Liver (tissue), 9 donors: ENCODE data around the gene PIK3R5. TPM values are rescaled to one million over a fixed set of nuclear protein-coding genes. Genes with fewer than 3 reads are reported as not detected.

Source experiments
- DNase-seq: peaks from one replicate; pipeline ENCODE4 v3.0.0-alpha.2; 2017; ENCODE audit warnings: low spot score
- H3K27ac ChIP-seq, 2 donors: one replicate each; pipeline ENCODE4 v1.7.0; 2013; ENCODE audit warnings: inconsistent platforms in 2 of 2, low read length in 2 of 2, control low read depth in 1 of 2, low read depth in 1 of 2, mild to moderate bottlenecking in 1 of 2
- H3K27me3 ChIP-seq, 4 donors: one replicate each; pipeline versions ENCODE4 v1.6.1 to v1.7.0; 2013; ENCODE audit warnings: low read length in 3 of 4, inconsistent platforms in 1 of 4, mild to moderate bottlenecking in 1 of 4, moderate library complexity in 1 of 4; ENCODE audit not compliant: control insufficient read depth in 4 of 4, insufficient read depth in 4 of 4
- H3K36me3 ChIP-seq, 4 donors: one replicate each; pipeline versions ENCODE4 v1.6.1 to v1.7.0; 2013; ENCODE audit warnings: low read length in 3 of 4, mild to moderate bottlenecking in 3 of 4, low read depth in 1 of 4, moderate library complexity in 1 of 4; ENCODE audit not compliant: control insufficient read depth in 4 of 4, insufficient read depth in 3 of 4
- H3K4me1 ChIP-seq, 4 donors: one replicate each; pipeline versions ENCODE4 v1.6.1 to v1.7.0; 2013; ENCODE audit warnings: low read length in 3 of 4, mild to moderate bottlenecking in 3 of 4, moderate library complexity in 1 of 4; ENCODE audit not compliant: control insufficient read depth in 4 of 4, insufficient read depth in 4 of 4
- H3K4me3 ChIP-seq, 3 donors: one replicate each; pipeline versions ENCODE4 v1.6.1 to v1.7.0; 2013; ENCODE audit warnings: low read length in 3 of 3, control low read depth in 1 of 3, low read depth in 1 of 3, mild to moderate bottlenecking in 1 of 3
- H3K9ac ChIP-seq, 2 donors: one replicate each; pipeline ENCODE4 v1.7.0; 2013; ENCODE audit warnings: low read length in 2 of 2, mild to moderate bottlenecking in 2 of 2, moderate library complexity in 2 of 2, control low read depth in 1 of 2, low read depth in 1 of 2
- H3K9me3 ChIP-seq, 4 donors: one replicate each; pipeline versions ENCODE4 v1.6.1 to v1.7.0; 2013; ENCODE audit warnings: low read length in 3 of 4; ENCODE audit not compliant: control insufficient read depth in 4 of 4
- ATF3 ChIP-seq: IDR thresholded peaks from 2 replicates; pipeline ENCODE4 v1.6.1; 2016; ENCODE audit warnings: antibody characterized with exemption
- EGR1 ChIP-seq, 2 donors: IDR thresholded peaks; 2 replicates each; pipeline ENCODE4 v1.6.1; 2016 to 2018; ENCODE audit warnings: antibody characterized with exemption in 2 of 2, low read depth in 2 of 2
- FOXA1 ChIP-seq: IDR thresholded peaks from 2 replicates; pipeline ENCODE4 v1.6.1; 2016; ENCODE audit warnings: antibody characterized with exemption
- FOXA2 ChIP-seq: IDR thresholded peaks from 2 replicates; pipeline ENCODE4 v1.6.1; 2016; ENCODE audit warnings: antibody characterized with exemption
- GABPA ChIP-seq, 2 donors: IDR thresholded peaks in 1 of 2; conservative IDR thresholded peaks in 1 of 2; 2 replicates each; pipeline ENCODE4 v1.6.1; 2016; ENCODE audit warnings: antibody characterized with exemption in 2 of 2, mild to moderate bottlenecking in 1 of 2, moderate library complexity in 1 of 2
- HNF4A ChIP-seq, 2 donors: conservative IDR thresholded peaks; 2 replicates each; pipeline ENCODE4 v1.6.1; 2016; ENCODE audit warnings: antibody characterized with exemption in 2 of 2, mild to moderate bottlenecking in 2 of 2
- HNF4G ChIP-seq: IDR thresholded peaks from 2 replicates; pipeline ENCODE4 v1.6.1; 2016; ENCODE audit warnings: antibody characterized with exemption
- JUND ChIP-seq, 2 donors: IDR thresholded peaks; 2 replicates each; pipeline ENCODE4 v1.6.1; 2016; ENCODE audit warnings: antibody characterized with exemption in 2 of 2
- MAX ChIP-seq: IDR thresholded peaks from 2 replicates; pipeline ENCODE4 v1.6.1; 2016; ENCODE audit warnings: antibody characterized with exemption
- NR2F2 ChIP-seq: IDR thresholded peaks from 2 replicates; pipeline ENCODE4 v1.6.1; 2016; ENCODE audit warnings: antibody characterized with exemption
- RAD21 ChIP-seq, 2 donors: IDR thresholded peaks; 2 replicates each; pipeline ENCODE4 v1.6.1; 2016; ENCODE audit warnings: antibody characterized with exemption in 2 of 2, mild to moderate bottlenecking in 2 of 2
- RXRA ChIP-seq, 2 donors: IDR thresholded peaks; 2 replicates each; pipeline ENCODE4 v1.6.1; 2017 to 2018; ENCODE audit warnings: antibody characterized with exemption in 2 of 2, mild to moderate bottlenecking in 1 of 2
- SP1 ChIP-seq: IDR thresholded peaks from 2 replicates; pipeline ENCODE4 v1.6.1; 2018; ENCODE audit warnings: antibody characterized with exemption, mild to moderate bottlenecking
- TAF1 ChIP-seq: conservative IDR thresholded peaks from 2 replicates; pipeline ENCODE4 v1.6.1; 2016; ENCODE audit warnings: antibody characterized with exemption, mild to moderate bottlenecking
- YY1 ChIP-seq: IDR thresholded peaks from 2 replicates; pipeline ENCODE4 v1.6.1; 2016; ENCODE audit warnings: antibody characterized with exemption, mild to moderate bottlenecking
- WGBS: extraction: QIAGEN DNeasy Blood & Tissue Kit; methylation state at CpG from one replicate; pipeline ENCODE4 v1.1.7; 2013; 5-methylcytosine and 5-hydroxymethylcytosine counted together
- polyA plus RNA-seq, 2 donors: library from polyadenylated mRNA; stranded (reverse) in 1 of 2; unstranded in 1 of 2; fragments of 200-250 nt in 1 of 2; fragments of >200 nt in 1 of 2; fragmentation: Nextera tagmentation in 1 of 2; extraction: Ambion mirVana in 1 of 2; gene quantifications; one replicate each; pipeline versions ENCODE4 v1.2.1 to v1.2.3, GENCODE V29; 2013 to 2015
- total RNA-seq, 2 donors: library from RNA; depleted of rRNA; stranded (reverse); fragments of >200 nt; gene quantifications; one replicate each; pipeline ENCODE4 v1.2.3, GENCODE V29; 2014
- TF ChIP-seq, protein P1 (sequence below): fragments of 150-350 bp; IDR thresholded peaks from 2 replicates; pipeline ENCODE4 v1.5.1; 2017; ENCODE audit warnings: improper control_type of control experiment, low read depth, low read length; ENCODE audit not compliant: missing input control
- TF ChIP-seq, protein P2 (sequence below): IDR thresholded peaks from 2 replicates; pipeline ENCODE4 v1.6.1; 2016; ENCODE audit warnings: antibody characterized with exemption, mild to moderate bottlenecking
- TF ChIP-seq, protein P3 (sequence below): IDR thresholded peaks from 2 replicates; pipeline ENCODE4 v1.6.1; 2016; ENCODE audit warnings: antibody characterized with exemption
- donor health status: healthy.
- donor health status: healthy.
- donor health status: healthy.
- donor health status: healthy.
- donor health status: healthy.

Gene PIK3R5
- total and polyA plus RNA-seq, 4 donors = 0.93 to 7.8 (median 2.6) TPM

DNA sequence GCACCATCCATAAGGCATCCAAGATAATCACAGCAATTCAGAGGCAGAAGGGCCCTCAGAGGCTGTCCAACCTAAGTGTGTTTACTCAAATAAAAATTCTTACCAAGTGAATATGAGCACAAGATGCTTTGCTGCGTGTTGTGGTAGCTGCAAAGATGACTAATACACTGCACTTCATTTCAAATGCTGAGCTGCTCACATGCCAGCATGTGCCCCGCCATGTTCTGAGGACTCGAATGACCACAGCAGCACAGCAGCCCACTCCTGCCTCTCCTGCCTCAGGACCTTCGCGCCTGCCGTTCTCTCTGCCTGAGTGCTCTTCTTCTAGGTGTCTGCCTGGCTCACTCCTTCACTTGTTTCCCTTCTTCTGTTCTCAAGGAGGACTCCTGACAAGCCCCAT lies 19.0 kb downstream of the PIK3R5 start:
- Histone ChIP-seq H3K9ac (no peak overlapping the region), H3K36me3 (no peaks in the 10 kb centered on the region), H3K27me3 (no peaks in the 10 kb centered on the region), H3K4me3 (no peak overlapping the region), H3K4me1 (no peaks in the 10 kb centered on the region), H3K27ac (no peak overlapping the region), H3K9me3 (no peaks in the 10 kb centered on the region)
- 88% methylated on average over 6 of the region's 6 CpGs for WGBS
- TF ChIP-seq TAF1 (no peak), JUND (IDR thresholded peaks at IDR 0.05) (no peak), RAD21 (IDR thresholded peaks at IDR 0.05) (no peak), SP1 (no peak), GABPA (IDR thresholded peaks at IDR 0.05 in 1 of 2, conservative IDR thresholded peaks at IDR 0.05 in 1 of 2) (no peak), NR2F2 (no peak), ATF3 (no peak), HNF4G (no peak), FOXA2 (no peak)
- no peak for DNase-seq

DNA sequence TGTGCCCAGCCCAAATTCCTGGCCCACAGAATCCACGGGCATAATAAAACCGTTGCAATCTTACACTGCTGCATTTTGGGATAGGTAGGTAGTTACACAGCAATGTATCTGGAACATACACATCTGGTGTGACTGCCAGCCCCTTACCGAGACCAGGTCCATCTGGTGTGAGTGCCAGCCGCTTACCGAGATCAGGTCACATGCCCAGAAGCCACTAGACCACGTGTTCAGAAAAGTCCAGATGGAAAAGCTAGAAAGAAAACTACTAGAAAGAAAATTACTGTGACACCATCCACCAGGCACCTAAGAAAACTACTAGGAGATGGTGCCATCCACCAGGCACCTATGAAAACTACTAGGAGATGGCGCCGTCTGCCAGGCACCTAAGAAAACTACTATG lies 19.4 kb downstream of the PIK3R5 start:
- H3K4me1 ChIP-seq = no peaks in the 10 kb centered on the region
- WGBS = 73% methylated on average over 8 of the region's 8 CpGs

More for the DNA sequence above, 19.4 kb downstream of the PIK3R5 start:
- Histone ChIP-seq H3K9me3 (no peaks in the 10 kb centered on the region), H3K27ac (no peak overlapping the region), H3K4me3 (no peak overlapping the region), H3K9ac (no peak overlapping the region), H3K36me3 (no peaks in the 10 kb centered on the region), H3K27me3 (no peaks in the 10 kb centered on the region)
- TF ChIP-seq, protein P1, sequence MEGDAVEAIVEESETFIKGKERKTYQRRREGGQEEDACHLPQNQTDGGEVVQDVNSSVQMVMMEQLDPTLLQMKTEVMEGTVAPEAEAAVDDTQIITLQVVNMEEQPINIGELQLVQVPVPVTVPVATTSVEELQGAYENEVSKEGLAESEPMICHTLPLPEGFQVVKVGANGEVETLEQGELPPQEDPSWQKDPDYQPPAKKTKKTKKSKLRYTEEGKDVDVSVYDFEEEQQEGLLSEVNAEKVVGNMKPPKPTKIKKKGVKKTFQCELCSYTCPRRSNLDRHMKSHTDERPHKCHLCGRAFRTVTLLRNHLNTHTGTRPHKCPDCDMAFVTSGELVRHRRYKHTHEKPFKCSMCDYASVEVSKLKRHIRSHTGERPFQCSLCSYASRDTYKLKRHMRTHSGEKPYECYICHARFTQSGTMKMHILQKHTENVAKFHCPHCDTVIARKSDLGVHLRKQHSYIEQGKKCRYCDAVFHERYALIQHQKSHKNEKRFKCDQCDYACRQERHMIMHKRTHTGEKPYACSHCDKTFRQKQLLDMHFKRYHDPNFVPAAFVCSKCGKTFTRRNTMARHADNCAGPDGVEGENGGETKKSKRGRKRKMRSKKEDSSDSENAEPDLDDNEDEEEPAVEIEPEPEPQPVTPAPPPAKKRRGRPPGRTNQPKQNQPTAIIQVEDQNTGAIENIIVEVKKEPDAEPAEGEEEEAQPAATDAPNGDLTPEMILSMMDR = no peak
- TF ChIP-seq EGR1 (IDR thresholded peaks at IDR 0.05; ENCODE audit: low read depth in 2 of 2) (no peak), HNF4G (no peak), YY1 (no peak), ATF3 (no peak), FOXA1 (no peak), FOXA2 (no peak), MAX (no peak), NR2F2 (no peak), HNF4A (conservative IDR thresholded peaks at IDR 0.05) (no peak), TAF1 (no peak), JUND (IDR thresholded peaks at IDR 0.05) (no peak), GABPA (IDR thresholded peaks at IDR 0.05 in 1 of 2, conservative IDR thresholded peaks at IDR 0.05 in 1 of 2) (no peak), RXRA (IDR thresholded peaks at IDR 0.05) (no peak)
- TF ChIP-seq, protein P2, sequence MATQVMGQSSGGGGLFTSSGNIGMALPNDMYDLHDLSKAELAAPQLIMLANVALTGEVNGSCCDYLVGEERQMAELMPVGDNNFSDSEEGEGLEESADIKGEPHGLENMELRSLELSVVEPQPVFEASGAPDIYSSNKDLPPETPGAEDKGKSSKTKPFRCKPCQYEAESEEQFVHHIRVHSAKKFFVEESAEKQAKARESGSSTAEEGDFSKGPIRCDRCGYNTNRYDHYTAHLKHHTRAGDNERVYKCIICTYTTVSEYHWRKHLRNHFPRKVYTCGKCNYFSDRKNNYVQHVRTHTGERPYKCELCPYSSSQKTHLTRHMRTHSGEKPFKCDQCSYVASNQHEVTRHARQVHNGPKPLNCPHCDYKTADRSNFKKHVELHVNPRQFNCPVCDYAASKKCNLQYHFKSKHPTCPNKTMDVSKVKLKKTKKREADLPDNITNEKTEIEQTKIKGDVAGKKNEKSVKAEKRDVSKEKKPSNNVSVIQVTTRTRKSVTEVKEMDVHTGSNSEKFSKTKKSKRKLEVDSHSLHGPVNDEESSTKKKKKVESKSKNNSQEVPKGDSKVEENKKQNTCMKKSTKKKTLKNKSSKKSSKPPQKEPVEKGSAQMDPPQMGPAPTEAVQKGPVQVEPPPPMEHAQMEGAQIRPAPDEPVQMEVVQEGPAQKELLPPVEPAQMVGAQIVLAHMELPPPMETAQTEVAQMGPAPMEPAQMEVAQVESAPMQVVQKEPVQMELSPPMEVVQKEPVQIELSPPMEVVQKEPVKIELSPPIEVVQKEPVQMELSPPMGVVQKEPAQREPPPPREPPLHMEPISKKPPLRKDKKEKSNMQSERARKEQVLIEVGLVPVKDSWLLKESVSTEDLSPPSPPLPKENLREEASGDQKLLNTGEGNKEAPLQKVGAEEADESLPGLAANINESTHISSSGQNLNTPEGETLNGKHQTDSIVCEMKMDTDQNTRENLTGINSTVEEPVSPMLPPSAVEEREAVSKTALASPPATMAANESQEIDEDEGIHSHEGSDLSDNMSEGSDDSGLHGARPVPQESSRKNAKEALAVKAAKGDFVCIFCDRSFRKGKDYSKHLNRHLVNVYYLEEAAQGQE = no peak
- TF ChIP-seq, protein P3, sequence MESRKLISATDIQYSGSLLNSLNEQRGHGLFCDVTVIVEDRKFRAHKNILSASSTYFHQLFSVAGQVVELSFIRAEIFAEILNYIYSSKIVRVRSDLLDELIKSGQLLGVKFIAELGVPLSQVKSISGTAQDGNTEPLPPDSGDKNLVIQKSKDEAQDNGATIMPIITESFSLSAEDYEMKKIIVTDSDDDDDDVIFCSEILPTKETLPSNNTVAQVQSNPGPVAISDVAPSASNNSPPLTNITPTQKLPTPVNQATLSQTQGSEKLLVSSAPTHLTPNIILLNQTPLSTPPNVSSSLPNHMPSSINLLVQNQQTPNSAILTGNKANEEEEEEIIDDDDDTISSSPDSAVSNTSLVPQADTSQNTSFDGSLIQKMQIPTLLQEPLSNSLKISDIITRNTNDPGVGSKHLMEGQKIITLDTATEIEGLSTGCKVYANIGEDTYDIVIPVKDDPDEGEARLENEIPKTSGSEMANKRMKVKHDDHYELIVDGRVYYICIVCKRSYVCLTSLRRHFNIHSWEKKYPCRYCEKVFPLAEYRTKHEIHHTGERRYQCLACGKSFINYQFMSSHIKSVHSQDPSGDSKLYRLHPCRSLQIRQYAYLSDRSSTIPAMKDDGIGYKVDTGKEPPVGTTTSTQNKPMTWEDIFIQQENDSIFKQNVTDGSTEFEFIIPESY = no peak
- no peak for DNase-seq
